Activated CD4-positive, alpha-beta T cell treated with anti-CD3 and anti-CD28 coated beads for 36 hours (primary cell): ENCODE data around the gene CD2. TPM values are rescaled to one million over a fixed set of nuclear protein-coding genes. Genes with fewer than 3 reads are reported as not detected.
A peak's percentile ranks its signal among the peaks of the same experiment; 100 is the strongest.

Experiments
- ATAC-seq: fragments of 200-7000 bp; cut with Tn5 transposase; one replicate; pipeline ENCODE4 v1.10.0; 2021; ENCODE audit warnings: mild to moderate bottlenecking, moderate library complexity
- CTCF ChIA-PET: fragments of 350-600 bp; sonication (Branson Sonifier 250); formaldehyde crosslinking; loops from one replicate; lab custom pipeline; 2021; ENCODE audit warnings: antibody characterized with exemption; lab: Charles Lee
- POLR2A ChIA-PET: fragments of 350-600 bp; sonication (Branson Sonifier 250); formaldehyde crosslinking; loops from one replicate; lab custom pipeline; 2021; ENCODE audit warnings: antibody characterized with exemption, inconsistent platforms; lab: Charles Lee
- DNase-seq: peaks from one replicate; pipeline ENCODE4 v3.0.0-alpha.2; 2020
- H3K27ac Mint-ChIP-seq: one replicate; pipeline ENCODE4 v1.8.0; 2021; ENCODE audit warnings: mixed read lengths
- H3K27me3 Mint-ChIP-seq: one replicate; pipeline ENCODE4 v1.8.0; 2021; ENCODE audit warnings: mixed read lengths
- H3K36me3 Mint-ChIP-seq: one replicate; pipeline ENCODE4 v1.8.0; 2021; ENCODE audit warnings: low read depth, mixed read lengths
- H3K4me1 Mint-ChIP-seq: one replicate; pipeline ENCODE4 v1.8.0; 2021; ENCODE audit warnings: mixed read lengths
- H3K4me3 Mint-ChIP-seq: one replicate; pipeline ENCODE4 v1.8.0; 2021; ENCODE audit warnings: mild to moderate bottlenecking, moderate library complexity, mixed read lengths
- H3K9me3 Mint-ChIP-seq: one replicate; pipeline ENCODE4 v1.8.0; 2021; ENCODE audit warnings: low read depth, mixed read lengths
- intact Hi-C, 2 experiments: fragments of 100-400 bp; cut with DNase I in 1 of 2; cut with micrococcal nuclease in 1 of 2; formaldehyde crosslinking; loops; one replicate each; pipeline versions ENCODE4 v1.14.2 to v1.15.1; 2022 to 2024; cut with DNase I, micrococcal nuclease
- total RNA-seq, 2 experiments: library from RNA; stranded (reverse); gene quantifications; one replicate each; pipeline ENCODE4 v1.2.3, GENCODE V29; 2021

The CD2 gene
- total RNA-seq, 2 experiments from 2014 or later, result 287 to 291 TPM

DNA sequence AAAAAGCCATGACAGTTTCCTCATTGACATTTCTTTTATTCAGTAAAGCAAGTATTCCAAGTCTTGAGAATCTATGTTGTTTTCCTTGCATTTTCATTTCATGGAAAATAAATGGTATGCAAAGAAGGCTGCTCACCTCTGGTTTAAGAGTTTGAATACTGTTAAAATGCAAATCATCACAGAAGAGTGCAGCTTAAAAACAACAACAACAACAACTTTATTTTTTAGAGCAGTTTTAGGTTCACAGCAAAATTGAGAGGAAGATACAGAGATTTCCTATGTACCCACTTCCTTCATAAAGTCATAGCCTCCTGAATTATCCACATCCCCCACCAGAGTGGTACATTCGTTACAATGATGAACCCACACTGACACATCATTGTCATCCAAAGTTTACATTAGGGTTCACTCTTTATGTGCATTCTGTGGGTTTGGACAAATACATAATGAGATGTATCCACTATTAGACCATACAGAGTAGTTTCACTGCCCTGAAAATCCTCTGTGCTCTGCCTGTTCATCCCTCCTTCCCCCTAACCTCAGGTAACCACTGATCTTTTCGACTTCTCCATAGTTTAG is 39.2 kb downstream of the CD2 start:
- Mint-ChIP-seq H3K36me3 (peaks cover 26% of the 10 kb centered on the region), H3K9me3 (peaks cover 7% of the 10 kb centered on the region), H3K4me1 (peaks cover 47% of the 10 kb centered on the region), H3K4me3 (no peak overlapping the region), H3K27me3 (no peaks in the 10 kb centered on the region), H3K27ac (no peak overlapping the region)
- no peak for DNase-seq
- CTCF ChIA-PET, result interaction anchor here (1.3 kb wide), 1 partner anchor 22 kb away, joined by 3 read pairs; no protein-coding TSS in a partner anchor
- POLR2A ChIA-PET, result interaction anchor here (0.8 kb wide), 1 partner anchor 24 kb away, joined by 4 read pairs; no protein-coding TSS in a partner anchor
- peak; percentile 21 for ATAC-seq
- intact Hi-C loops, result no loop called here

DNA sequence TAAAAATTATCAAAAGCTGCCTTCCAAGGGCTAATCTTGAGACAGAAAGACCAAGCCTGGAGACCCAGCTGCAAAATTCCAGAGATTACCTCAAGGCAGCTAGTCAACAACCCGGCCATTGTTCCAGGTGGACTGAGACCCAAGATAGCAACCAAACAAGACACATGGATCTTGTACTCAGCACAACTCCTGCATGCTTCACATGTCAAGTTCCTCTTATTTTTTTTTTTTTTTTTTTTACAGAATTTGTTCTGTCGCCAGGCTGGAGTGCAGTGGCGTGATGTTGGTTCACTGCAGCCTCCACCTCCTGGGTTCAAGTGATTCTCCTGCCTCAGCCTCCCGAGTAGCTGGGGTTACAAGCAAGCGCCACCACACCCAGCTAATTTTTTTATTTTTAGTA is 40.1 kb downstream of the CD2 start:
- Mint-ChIP-seq H3K9me3 (peaks cover 7% of the 10 kb centered on the region), H3K27ac (no peak overlapping the region), H3K4me1 (peaks cover 47% of the 10 kb centered on the region), H3K4me3 (no peak overlapping the region), H3K36me3 (peaks cover 31% of the 10 kb centered on the region), H3K27me3 (no peaks in the 10 kb centered on the region)
- ATAC-seq (no peak), DNase-seq (no peak)
- intact Hi-C loops, result no loop called here
- POLR2A ChIA-PET, result interaction anchor here (0.8 kb wide), 1 partner anchor 25 kb away, joined by 4 read pairs; no protein-coding TSS in a partner anchor
- CTCF ChIA-PET, result interaction anchor here (1.3 to 1.5 kb wide), 2 partner anchors 16 to 21 kb away, joined by 3 to 4 read pairs; no protein-coding TSS in a partner anchor

DNA sequence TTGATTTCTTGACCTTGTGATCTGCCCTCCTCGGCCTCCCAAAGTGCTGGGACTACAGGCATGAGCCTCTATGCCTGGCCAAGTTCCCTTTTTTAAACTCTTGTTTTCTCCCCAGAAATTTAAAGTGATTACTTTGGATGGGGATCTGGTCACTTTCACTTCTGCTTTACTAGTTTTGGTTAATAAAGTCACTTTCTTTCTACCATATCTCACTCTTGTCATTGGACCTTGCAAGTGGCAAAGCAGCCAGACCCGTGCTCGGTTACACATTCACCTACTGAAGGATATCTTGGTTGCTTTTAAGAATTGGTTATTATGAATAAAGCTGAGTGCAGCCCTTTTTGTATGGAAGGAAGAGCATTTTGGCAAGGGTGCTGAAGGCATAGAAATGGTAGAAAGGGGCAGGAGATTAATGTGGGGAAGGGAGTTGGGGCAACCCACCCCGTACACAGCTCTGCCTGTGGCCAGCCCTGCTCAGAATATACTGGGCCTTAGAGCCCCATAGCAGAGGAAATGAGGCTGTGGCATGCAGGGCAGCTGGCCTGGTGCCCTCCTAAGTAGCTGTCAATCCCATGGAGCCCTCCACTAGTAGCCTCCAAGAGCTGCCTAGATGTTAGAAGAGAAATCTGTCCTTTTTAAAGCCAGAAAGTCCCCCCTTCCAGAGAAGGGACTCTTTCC is 40.7 kb downstream of the CD2 start:
- H3K4me1 Mint-ChIP-seq, result peaks cover 51% of the 10 kb centered on the region
- intact Hi-C loops, result no loop called here
- peaks cover 32% of the 10 kb centered on the region for H3K36me3 Mint-ChIP-seq
- ATAC-seq (no peak), DNase-seq (no peak)
- ChIA-PET POLR2A (interaction anchor here (0.6 to 0.7 kb wide), 2 partner anchors 21 to 861 kb away, joined by 3 to 4 read pairs; no protein-coding TSS in a partner anchor), CTCF (interaction anchor here (0.6 to 1.5 kb wide), 4 partner anchors 17 to 279 kb away, joined by 3 to 4 read pairs (median 4); no protein-coding TSS in a partner anchor)
- peak overlapping the region; percentile 4 for H3K27ac Mint-ChIP-seq
- H3K4me3 Mint-ChIP-seq, result no peak overlapping the region
- H3K27me3 Mint-ChIP-seq, result no peaks in the 10 kb centered on the region
- peaks cover 7% of the 10 kb centered on the region for H3K9me3 Mint-ChIP-seq

DNA sequence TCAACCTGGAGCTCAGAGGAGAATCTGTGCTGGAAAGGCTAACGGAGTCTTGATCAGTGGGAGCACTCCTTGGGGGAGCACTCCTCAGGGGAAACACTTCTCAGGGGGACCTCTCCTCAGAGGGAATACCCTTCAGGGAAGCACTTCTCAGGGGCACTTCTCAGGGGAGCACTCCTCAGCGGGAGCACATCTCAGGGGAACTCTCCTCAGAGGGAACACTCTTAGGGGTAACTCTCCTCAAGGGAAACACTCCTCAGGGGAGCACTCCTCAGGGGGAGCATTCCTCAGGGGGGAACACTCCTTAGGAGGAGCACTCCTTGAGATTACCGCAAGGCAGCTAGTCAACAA is 41.2 kb downstream of the CD2 start:
- H3K27me3 Mint-ChIP-seq, result no peaks in the 10 kb centered on the region
- ChIA-PET CTCF (interaction anchor here (0.6 to 1.5 kb wide), 4 partner anchors 17 to 298 kb away, joined by 3 to 4 read pairs (median 4); no protein-coding TSS in a partner anchor), POLR2A (interaction anchor here (0.6 to 0.7 kb wide), 2 partner anchors 21 to 860 kb away, joined by 3 to 4 read pairs; no protein-coding TSS in a partner anchor)
- H3K36me3 Mint-ChIP-seq, result peaks cover 34% of the 10 kb centered on the region
- no peak overlapping the region for H3K4me3 Mint-ChIP-seq
- H3K27ac Mint-ChIP-seq, result no peak overlapping the region
- ATAC-seq, result no peak
- intact Hi-C loops, result no loop called here
- DNase-seq, result no peak
- peaks cover 52% of the 10 kb centered on the region for H3K4me1 Mint-ChIP-seq
- peaks cover 4% of the 10 kb centered on the region for H3K9me3 Mint-ChIP-seq

DNA sequence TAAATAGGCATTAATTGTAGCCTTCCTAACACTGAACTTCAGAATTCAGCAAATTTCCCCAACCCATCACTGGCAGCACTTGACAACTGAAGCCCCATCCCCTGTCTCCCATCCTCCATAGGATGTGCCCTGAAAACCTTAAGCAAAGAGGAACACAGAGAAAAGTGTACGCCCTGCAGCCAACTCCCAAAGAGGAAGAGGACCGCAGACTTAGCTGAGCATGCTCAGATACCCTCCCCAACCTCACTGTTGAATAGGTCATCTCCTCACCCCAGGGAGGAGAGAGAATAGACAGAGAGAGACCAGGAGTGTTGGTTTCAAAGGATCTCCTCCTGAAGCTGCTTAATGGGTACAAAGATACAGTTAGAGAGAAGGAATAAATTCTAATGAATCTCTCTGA is 50.5 kb downstream of the CD2 start:
- Mint-ChIP-seq H3K4me3 (peak overlapping the region; percentile 85), H3K27me3 (no peaks in the 10 kb centered on the region), H3K36me3 (peaks cover 46% of the 10 kb centered on the region), H3K9me3 (no peaks in the 10 kb centered on the region), H3K4me1 (peaks cover 85% of the 10 kb centered on the region), H3K27ac (peak overlapping the region; percentile 94)
- POLR2A ChIA-PET, result interaction anchor here (0.6 to 1.8 kb wide), 7 partner anchors 10 to 50 kb away, joined by 3 to 17 read pairs (median 5); no protein-coding TSS in a partner anchor
- DNase-seq (peak; percentile 47), ATAC-seq (peak; percentile 17)
- intact Hi-C loops, result loop anchor here in 1 of 2 experiments (5.0 kb wide), 1 partner anchor 563 kb away; the partner anchor contains the start of gene MAN1A2
- CTCF ChIA-PET, result interaction anchor here (0.7 to 1.6 kb wide), 8 partner anchors 10 to 67 kb away, joined by 3 to 8 read pairs (median 4); no protein-coding TSS in a partner anchor

DNA sequence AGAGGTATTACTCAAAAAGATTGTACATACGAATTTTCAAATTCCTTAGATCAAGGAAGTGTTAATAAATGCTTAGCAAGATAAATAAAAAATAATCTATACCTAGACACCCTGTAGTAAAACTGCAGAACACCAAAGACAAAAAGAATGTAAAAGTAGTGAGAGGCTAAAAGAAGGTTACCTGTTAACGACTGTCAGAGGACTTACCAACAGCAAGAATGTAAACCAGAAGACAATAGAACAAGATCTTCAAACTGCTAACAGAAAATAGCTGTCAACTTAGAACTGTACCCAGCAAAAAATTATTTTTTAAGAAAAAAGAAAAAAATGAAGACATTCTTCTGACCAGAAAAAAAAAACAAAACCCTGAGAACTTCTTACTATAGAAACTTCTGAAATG is 51.2 kb downstream of the CD2 start:
- ChIA-PET POLR2A (interaction anchor here (1.1 to 1.4 kb wide), 2 partner anchors 9 to 39 kb away, joined by 3 to 4 read pairs; no protein-coding TSS in a partner anchor), CTCF (interaction anchor here (0.7 to 2.5 kb wide), 9 partner anchors 10 to 67 kb away, joined by 3 to 14 read pairs (median 5); no protein-coding TSS in a partner anchor)
- Mint-ChIP-seq H3K9me3 (no peaks in the 10 kb centered on the region), H3K36me3 (peaks cover 40% of the 10 kb centered on the region), H3K4me3 (peak overlapping the region; percentile 85), H3K4me1 (peaks cover 85% of the 10 kb centered on the region), H3K27me3 (no peaks in the 10 kb centered on the region), H3K27ac (peak overlapping the region; percentile 94)
- DNase-seq, result no peak
- intact Hi-C loops, result loop anchor here in 1 of 2 experiments (5.0 kb wide), 1 partner anchor 562 kb away; the partner anchor contains the start of gene MAN1A2
- no peak for ATAC-seq

DNA sequence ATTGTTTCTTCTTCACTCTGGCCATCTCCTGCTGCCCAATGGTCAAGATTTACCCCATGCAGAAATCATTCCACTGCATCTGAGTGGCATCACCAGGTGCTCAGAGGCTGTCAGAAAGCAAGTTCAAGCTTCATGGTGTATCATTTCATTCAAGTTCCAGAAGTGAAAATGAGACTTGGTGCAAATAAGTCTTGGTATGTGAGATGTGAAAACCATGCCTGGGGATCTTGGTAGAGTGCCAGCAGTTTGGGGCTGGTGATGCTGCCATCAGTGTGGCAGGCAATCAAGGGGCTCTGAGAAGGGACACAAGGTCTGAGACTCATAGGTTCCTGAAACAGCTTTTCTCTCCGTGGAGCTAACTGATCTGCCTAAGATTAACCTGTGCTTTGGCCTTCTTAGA is 52.0 kb downstream of the CD2 start:
- intact Hi-C loops, result loop anchor here (1.0 to 5.0 kb wide), 5 partner anchors 33 to 561 kb away; partner anchors contain the start of gene MAN1A2 (in 1 of the 2)

DNA sequence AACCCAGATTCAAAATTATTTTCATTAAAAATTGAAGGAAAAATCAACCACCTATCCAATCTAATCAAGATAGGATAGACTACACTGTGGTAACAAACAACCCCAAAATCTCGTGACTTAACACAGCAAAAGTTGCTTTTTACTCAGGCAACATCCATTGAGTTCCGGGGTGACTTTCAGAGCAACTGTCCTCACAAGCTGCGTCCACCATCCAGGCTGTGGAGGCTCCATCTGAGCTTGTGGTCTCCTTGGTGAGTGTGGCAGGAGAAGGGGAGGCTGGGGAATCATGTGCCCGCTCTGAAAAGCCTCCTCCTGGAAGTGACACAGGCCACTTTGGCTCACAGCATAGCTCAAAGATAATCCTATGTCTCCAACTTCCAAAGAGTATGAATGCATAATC is 52.4 kb downstream of the CD2 start:
- Mint-ChIP-seq H3K27ac (peak overlapping the region; percentile 94), H3K4me1 (peaks cover 85% of the 10 kb centered on the region), H3K4me3 (peak overlapping the region; percentile 85), H3K27me3 (no peaks in the 10 kb centered on the region), H3K9me3 (peaks cover 3% of the 10 kb centered on the region), H3K36me3 (peaks cover 40% of the 10 kb centered on the region)
- no peak for DNase-seq
- CTCF ChIA-PET, result interaction anchor here (0.7 to 2.5 kb wide), 14 partner anchors 8 to 258 kb away, joined by 3 to 14 read pairs (median 6); partner anchors contain the start of gene CD2
- intact Hi-C loops, result loop anchor here (1.0 to 5.0 kb wide), 5 partner anchors 34 to 561 kb away; partner anchors contain the start of gene MAN1A2 (in 1 of the 2)
- POLR2A ChIA-PET, result interaction anchor here (0.6 to 5.5 kb wide), 12 partner anchors 8 to 268 kb away, joined by 3 to 72 read pairs (median 7); partner anchors contain the start of genes CD2 and TTF2
- ATAC-seq, result no peak

More for the DNA sequence above, 52.0 kb downstream of the CD2 start:
- H3K9me3 Mint-ChIP-seq, result no peaks in the 10 kb centered on the region
- H3K27ac Mint-ChIP-seq, result peak overlapping the region; percentile 94
- H3K36me3 Mint-ChIP-seq, result peaks cover 40% of the 10 kb centered on the region
- H3K4me3 Mint-ChIP-seq, result peak overlapping the region; percentile 85
- peak; percentile 92 for DNase-seq
- peaks cover 85% of the 10 kb centered on the region for H3K4me1 Mint-ChIP-seq
- peak; percentile 68 for ATAC-seq
- POLR2A ChIA-PET, result interaction anchor here (0.6 to 5.5 kb wide), 13 partner anchors 9 to 268 kb away, joined by 3 to 72 read pairs (median 6); partner anchors contain the start of genes CD2 and TTF2
- no peaks in the 10 kb centered on the region for H3K27me3 Mint-ChIP-seq
- CTCF ChIA-PET, result interaction anchor here (0.7 to 2.5 kb wide), 13 partner anchors 9 to 130 kb away, joined by 3 to 14 read pairs (median 6); partner anchors contain the start of gene CD2

DNA sequence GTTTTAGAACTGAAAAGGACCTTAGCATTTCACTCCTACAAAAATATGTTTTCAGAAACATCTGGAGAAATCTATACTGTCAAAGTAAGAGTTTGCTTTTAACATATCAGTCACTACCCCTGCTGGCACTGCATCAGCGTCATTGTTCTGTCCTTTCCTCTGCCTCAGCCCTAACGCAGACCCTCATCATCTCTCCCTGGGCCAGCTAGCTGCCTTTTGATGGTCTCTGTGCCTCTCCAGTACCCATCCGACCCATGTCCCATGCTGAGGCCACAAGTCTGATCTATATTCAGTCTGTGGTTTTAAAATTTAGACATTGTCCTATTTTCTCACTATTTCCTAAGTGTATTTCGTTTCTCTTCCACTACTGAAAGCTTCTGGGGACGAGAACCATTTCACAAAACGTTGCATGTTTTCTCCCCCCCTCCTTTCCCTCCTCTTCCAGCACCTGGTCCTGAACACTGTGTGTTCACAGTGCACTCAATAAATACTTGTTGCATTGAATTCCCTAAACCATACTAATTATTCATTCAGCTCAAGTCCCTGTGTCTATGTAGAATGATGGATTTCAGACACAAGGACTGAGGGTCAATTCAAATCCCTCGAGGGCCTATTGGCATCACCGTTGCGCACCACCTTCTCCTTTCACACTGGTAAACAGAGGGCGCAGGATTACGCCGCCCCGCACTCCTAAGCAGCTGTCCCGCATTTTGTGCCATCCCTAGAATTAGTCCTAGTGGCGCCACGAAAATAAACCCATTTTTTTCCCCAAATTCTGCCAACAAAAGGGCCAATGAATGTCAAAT is 53.4 kb downstream of the CD2 start:
- POLR2A ChIA-PET, result interaction anchor here (0.6 to 5.5 kb wide), 7 partner anchors 9 to 267 kb away, joined by 4 to 72 read pairs (median 9); partner anchors contain the start of gene CD2
- peaks cover 9% of the 10 kb centered on the region for H3K9me3 Mint-ChIP-seq
- CTCF ChIA-PET, result interaction anchor here (0.7 to 2.5 kb wide), 13 partner anchors 7 to 442 kb away, joined by 3 to 14 read pairs (median 6); partner anchors contain the start of gene CD2
- no peaks in the 10 kb centered on the region for H3K27me3 Mint-ChIP-seq
- peak overlapping the region; percentile 93 for H3K27ac Mint-ChIP-seq
- intact Hi-C loops, result loop anchor here (2.0 to 5.0 kb wide), 4 partner anchors 35 to 560 kb away; partner anchors contain the start of gene MAN1A2 (in 1 of the 2)
- no peak for ATAC-seq
- DNase-seq, result peak; percentile 44
- H3K4me3 Mint-ChIP-seq, result peak overlapping the region; percentile 55
- H3K36me3 Mint-ChIP-seq, result peaks cover 40% of the 10 kb centered on the region
- H3K4me1 Mint-ChIP-seq, result peaks cover 82% of the 10 kb centered on the region
